Measurements from ENCODE around the gene CLCA1.

Gene CLCA1

DNA sequence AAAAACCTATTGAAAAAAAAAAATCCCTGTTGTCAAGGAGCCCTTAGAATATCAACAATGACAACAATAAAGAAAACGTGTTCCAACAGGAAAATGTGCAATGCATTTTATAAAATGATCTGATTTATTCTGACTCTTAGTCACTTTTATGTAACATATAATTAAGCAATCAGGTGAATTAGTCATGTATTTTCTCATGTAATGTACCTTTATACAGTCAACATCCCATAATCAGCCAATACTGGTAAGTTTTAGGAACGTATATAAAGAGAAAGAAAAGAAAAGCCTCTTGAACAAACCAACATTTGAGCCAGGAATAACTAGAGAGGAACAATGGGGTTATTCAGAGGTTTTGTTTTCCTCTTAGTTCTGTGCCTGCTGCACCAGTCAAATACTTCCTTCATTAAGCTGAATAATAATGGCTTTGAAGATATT is 78.1 kb downstream of the CLCA1 start, which contains the start of gene CLCA4:
Gene CLCA4, plus strand, starts transcription at position 292 of the 435 bp plus-strand sequence. Its CDS starts 42 bp downstream, at position 334.
- no peak for DNase-seq (ENCODE audit: low read depth in 3 of 3)

DNA sequence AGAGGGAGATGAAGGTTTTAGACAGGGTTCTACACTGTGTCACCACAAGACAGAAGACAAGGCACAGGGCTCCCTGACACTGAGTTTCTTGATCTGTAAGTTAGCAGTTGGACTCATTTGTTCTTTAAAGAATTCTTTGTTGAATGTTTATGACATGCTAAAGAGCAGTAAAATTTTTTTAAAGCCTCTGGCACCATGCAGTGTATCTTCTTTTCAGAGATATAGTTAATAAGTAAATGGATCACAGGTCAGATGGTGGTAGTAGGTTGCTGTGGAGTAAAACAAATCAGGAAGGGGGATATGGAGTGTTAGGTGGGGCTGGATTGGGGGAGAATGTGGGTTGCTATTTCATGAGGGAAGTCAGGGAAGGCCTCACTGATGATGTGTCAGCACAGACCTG is 80.1 kb downstream of the CLCA1 start:
- no peak for DNase-seq (ENCODE audit: low read depth in 3 of 3)

All from stimulated activated CD4-positive, alpha-beta T cell treated with anti-CD3 and anti-CD28 coated beads, TNF-alpha, amount 100 ng/mL, for 4 hours (primary cell).